GM12872 (cell line): ENCODE measurements around the gene TK2.

Source experiments
- TF ChIP-seq, protein P1 (sequence below): IDR thresholded peaks from 3 replicates; pipeline ENCODE4 v1.5.1; 2011; ENCODE audit warnings: low read depth, mild to moderate bottlenecking, low read length, moderate library complexity; ENCODE audit not compliant: insufficient read depth

Gene TK2

GRCh38 chr16:66488505-66488904 is 61.4 kb downstream of the TK2 start:
- TF ChIP-seq, protein P1, sequence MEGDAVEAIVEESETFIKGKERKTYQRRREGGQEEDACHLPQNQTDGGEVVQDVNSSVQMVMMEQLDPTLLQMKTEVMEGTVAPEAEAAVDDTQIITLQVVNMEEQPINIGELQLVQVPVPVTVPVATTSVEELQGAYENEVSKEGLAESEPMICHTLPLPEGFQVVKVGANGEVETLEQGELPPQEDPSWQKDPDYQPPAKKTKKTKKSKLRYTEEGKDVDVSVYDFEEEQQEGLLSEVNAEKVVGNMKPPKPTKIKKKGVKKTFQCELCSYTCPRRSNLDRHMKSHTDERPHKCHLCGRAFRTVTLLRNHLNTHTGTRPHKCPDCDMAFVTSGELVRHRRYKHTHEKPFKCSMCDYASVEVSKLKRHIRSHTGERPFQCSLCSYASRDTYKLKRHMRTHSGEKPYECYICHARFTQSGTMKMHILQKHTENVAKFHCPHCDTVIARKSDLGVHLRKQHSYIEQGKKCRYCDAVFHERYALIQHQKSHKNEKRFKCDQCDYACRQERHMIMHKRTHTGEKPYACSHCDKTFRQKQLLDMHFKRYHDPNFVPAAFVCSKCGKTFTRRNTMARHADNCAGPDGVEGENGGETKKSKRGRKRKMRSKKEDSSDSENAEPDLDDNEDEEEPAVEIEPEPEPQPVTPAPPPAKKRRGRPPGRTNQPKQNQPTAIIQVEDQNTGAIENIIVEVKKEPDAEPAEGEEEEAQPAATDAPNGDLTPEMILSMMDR, result no peak

DNA sequence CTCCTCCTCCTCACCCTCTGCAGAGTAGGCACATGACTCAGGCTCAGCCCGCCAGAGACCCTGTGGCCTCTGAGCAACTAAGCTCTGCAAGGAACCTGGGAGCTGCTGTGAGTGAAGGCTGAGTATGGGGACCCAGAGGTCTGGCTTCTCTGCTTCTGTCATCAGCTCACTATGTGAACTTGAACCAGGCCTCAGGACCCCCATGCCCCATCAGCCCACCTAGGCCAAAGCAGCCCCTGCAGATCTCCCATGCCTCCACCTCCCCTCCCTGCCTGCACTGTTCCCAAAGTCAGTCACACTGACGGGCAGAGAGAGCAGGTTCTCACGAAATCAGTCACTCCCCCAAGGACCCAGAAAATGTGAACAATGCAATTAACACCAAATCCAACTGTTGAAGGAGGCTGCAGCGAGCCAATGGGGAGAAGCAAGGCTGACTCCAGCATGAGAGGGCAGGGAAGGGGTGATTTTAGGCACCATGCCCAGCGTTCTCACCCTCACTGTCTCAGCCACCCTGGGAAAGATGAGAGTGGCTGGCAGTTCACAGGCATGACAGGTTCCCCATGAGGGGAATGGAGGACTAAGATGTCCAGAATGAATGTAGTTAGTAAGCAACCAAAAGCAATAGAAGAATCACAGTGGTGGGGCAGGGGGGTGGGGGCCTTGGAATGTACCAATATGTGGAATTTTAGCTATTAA is 62.2 kb downstream of the TK2 start:
- TF ChIP-seq, protein P1, result no peak

DNA sequence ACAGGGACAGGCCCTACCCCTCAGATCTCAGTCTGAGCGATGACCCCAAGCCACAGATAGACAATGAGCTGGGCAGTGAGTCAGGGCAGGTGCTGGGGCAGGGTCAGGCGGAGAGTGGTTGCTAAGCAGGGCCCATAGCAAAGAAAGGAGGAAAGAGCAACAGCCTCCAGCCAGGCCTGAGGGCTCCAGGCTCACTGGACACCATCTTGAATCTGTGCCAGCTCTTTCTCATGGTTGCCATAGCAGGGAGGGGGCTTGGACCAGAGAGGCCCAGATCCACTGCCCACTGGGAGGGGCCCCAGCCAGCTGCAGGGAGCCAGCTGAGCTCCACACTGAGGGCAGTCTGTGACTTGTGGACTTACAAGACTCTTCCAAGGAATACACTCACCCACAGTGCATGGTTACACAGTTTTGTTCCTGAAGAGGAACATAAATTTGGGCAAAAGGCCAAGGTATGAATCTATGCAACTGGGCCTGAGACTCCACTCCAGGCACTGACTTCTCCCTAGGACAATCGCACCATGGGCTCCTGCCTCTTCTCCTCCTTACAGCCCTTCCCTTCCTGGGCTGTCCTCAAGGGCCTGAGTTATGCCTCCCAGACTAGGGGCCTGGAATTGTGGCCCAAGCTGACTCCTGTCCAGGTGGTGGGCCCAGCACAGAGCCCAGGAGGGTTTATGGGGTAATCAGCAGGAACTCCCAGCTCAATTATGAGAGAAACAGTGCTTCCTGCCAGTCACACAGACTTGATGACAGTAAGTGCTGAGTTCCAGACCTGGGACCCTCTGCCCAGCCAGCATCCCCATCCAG is 62.9 kb downstream of the TK2 start:
- TF ChIP-seq, protein P1, result no peak

DNA sequence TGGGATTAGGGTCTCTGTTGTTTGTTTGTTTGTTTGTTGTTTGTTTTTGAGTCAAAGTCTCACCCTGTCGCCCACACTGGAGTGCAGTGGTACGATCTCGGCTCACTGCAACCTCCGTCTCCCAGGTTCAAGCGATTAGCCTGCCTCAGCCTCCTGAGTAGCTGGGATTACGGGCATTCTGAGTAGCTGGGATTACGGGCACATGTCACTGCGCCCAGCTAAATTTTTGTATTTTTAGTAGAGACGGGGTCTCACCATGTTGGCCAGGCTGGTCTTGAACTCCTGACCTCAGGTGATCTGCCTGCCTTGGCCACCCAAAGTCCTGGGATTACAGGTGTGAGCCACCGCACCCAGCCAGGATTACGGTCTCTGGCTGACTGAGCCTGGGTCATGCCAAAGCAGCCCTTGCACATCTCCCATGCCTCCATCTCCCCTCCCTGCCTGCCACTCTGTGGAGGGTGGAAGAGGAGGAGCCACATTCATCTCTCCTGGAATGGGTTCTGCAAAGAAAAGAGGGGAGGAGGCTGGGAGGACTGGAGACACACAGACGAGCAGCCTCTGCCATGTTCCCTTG is 63.6 kb downstream of the TK2 start:
- TF ChIP-seq, protein P1, result no peak

DNA sequence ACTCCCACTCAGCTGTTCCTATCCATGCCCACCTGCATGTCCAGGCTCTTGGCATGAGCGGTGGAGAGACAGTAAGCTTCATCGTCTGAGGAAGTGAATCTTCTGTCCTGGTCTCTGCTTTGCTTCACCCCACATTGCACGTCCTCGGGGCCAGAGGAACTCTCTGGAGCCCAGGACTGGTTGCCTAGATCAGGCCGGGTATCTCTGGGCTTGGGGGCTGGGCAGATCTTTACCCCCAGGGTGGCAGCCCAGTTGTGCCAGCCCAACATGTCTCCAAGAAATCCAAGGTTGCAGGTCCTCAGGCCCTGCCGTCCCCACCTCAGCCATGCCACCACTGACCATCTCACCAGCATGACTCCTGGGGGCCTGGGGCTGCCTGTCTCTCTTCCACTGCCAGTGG is 64.5 kb downstream of the TK2 start:
- TF ChIP-seq, protein P1, result no peak

GRCh38 chr16:66484453-66485213 is 65.3 kb downstream of the TK2 start:
- TF ChIP-seq, protein P1, result 0 out of 3 replicates have a peak, but pooled peaks have one; percentile 9
